ENCODE measurements around the gene CCNB1. TPM values are rescaled to one million over a fixed set of nuclear protein-coding genes. Genes with fewer than 3 reads are reported as not detected.

The CCNB1 gene
- total RNA-seq, 1 experiment from 2014 or later, result 281 TPM

Other genes starting within 250 kb of the CCNB1 start
- gene SLC30A5, start 73.1 kb upstream of the CCNB1 start, total RNA-seq (2021; ENCODE audit: unreplicated experiment), result 50.0 TPM
- 23.4 TPM for gene CENPH, start 22.4 kb downstream of the CCNB1 start, total RNA-seq (2021; ENCODE audit: unreplicated experiment)
- 67.0 TPM for gene CDK7, start 67.7 kb downstream of the CCNB1 start, total RNA-seq (2021; ENCODE audit: unreplicated experiment)
- 15.9 TPM for gene CCDC125, start 165.7 kb downstream of the CCNB1 start, total RNA-seq (2021; ENCODE audit: unreplicated experiment)
- 33.4 TPM for gene AK6, start 202.4 kb downstream of the CCNB1 start, total RNA-seq (2021; ENCODE audit: unreplicated experiment)
- 92.0 TPM for gene TAF9, start 202.4 kb downstream of the CCNB1 start, total RNA-seq (2021; ENCODE audit: unreplicated experiment)
- gene RAD17, start 202.7 kb downstream of the CCNB1 start, total RNA-seq (2021; ENCODE audit: unreplicated experiment), result 29.0 TPM
- gene MARVELD2, start 248.0 kb downstream of the CCNB1 start, total RNA-seq (2021; ENCODE audit: unreplicated experiment), result 21.6 TPM

Measured in HCT116 (cell line).